Esophagus squamous epithelium (tissue), 5 donors: ENCODE measurements around the gene RNF215. TPM values are rescaled to one million over a fixed set of nuclear protein-coding genes. Genes with fewer than 3 reads are reported as not detected.

Experiments
- DNase-seq: peaks from one replicate; lab custom pipeline; 2025; lab: John Stamatoyannopoulos, UW
- H3K27ac ChIP-seq, 4 donors: fragments of 200-600 bp; sonication (generic); one replicate each; pipeline ENCODE4 v1.5.1; 2016 to 2019; ENCODE audit warnings: mild to moderate bottlenecking in 1 of 4
- H3K27me3 ChIP-seq, 4 donors: fragments of 200-600 bp; sonication (generic); 1 replicate in 3 of 4; 2 replicates in 1 of 4; pipeline versions ENCODE4 v1.5.1 to v1.6.0; 2017 to 2021; ENCODE audit warnings: antibody characterized with exemption in 1 of 4
- H3K36me3 ChIP-seq, 3 donors: fragments of 200-600 bp; sonication (generic); one replicate each; pipeline ENCODE4 v1.5.1; 2016 to 2019
- H3K4me1 ChIP-seq, 3 donors: fragments of 200-600 bp; sonication (generic); one replicate each; pipeline ENCODE4 v1.5.1; 2017 to 2019
- H3K4me3 ChIP-seq, 4 donors: fragments of 200-600 bp; sonication (generic); 1 replicate in 3 of 4; 2 replicates in 1 of 4; pipeline ENCODE4 v1.5.1; 2016 to 2019; ENCODE audit warnings: mild to moderate bottlenecking in 2 of 4, moderate library complexity in 1 of 4
- H3K9me3 ChIP-seq, 3 donors: fragments of 200-600 bp; sonication (generic); one replicate each; pipeline ENCODE4 v1.5.1; 2016 to 2019
- CTCF ChIP-seq, 6 experiments: fragments of 450-650 bp in 4 of 6; fragments of 200-600 bp in 2 of 6; sonication (generic) in 2 of 6; IDR thresholded peaks; one replicate each; pipeline ENCODE4 v1.5.1; 2016 to 2019; ENCODE audit warnings: antibody characterized with exemption in 6 of 6, mild to moderate bottlenecking in 4 of 6, moderate library complexity in 4 of 6
- POLR2A ChIP-seq, 4 donors: fragments of 450-650 bp; IDR thresholded peaks; one replicate each; pipeline ENCODE4 v1.6.1; 2017; ENCODE audit warnings: antibody characterized with exemption in 4 of 4, mild to moderate bottlenecking in 4 of 4, moderate library complexity in 3 of 4
- WGBS, 2 donors: methylation state at CpG; one replicate each; pipeline ENCODE4 v1.1.5; 2018; 5-methylcytosine and 5-hydroxymethylcytosine counted together
- intact Hi-C: fragments of 100-400 bp; cut with DNase I; formaldehyde crosslinking; loops from one replicate; pipeline ENCODE4 v1.15.0; 2022
- total RNA-seq, 4 donors: library from RNA; depleted of rRNA; stranded (reverse); fragments of >200 nt; gene quantifications; one replicate each; pipeline ENCODE4 v1.1.0, GENCODE V29; 2016
- donor health status: DM: yes; HTN: yes; CAD: no.

RNF215 gene
- total RNA-seq, 4 donors from 2014 or later: 2.3 to 8.4 (median 3.9) TPM

- 29 to 39% methylated on average over 17 of the region's 20 CpGs for WGBS, 2 donors
- Histone ChIP-seq H3K9me3 (no peaks in the 10 kb centered on the region), H3K36me3 (peaks cover 0 to 29% (median 0%) of the 10 kb centered on the region in 3 donors), H3K4me3 (peak overlapping the region; percentile 63 to 83 (median 70)), H3K27me3 (no peaks in the 10 kb centered on the region), H3K27ac (peak overlapping the region; percentile 97 to 99 (median 98)), H3K4me1 (peaks cover 48 to 73% (median 54%) of the 10 kb centered on the region in 3 donors)
- DNase-seq: no peak
- peak in 2 of 6 experiments; percentile 7 to 35 for TF ChIP-seq CTCF (IDR thresholded peaks at IDR 0.05)
- no peak for TF ChIP-seq POLR2A (IDR thresholded peaks at IDR 0.05)
- intact Hi-C loops: loop anchor here (5.0 kb wide), 1 partner anchor 32 kb away; no protein-coding TSS in a partner anchor
Observed at GRCh38 chr22:30424534-30425326, 37.5 kb upstream of the RNF215 start.

GRCh38 chr22:30423959-30424533 is 36.8 kb upstream of the RNF215 start:
- peak in 3 of 4 donors; percentile 41 to 83 (median 65) for TF ChIP-seq POLR2A (IDR thresholded peaks at IDR 0.05)
- peak in 1 of 6 experiments; percentile 32 for TF ChIP-seq CTCF (IDR thresholded peaks at IDR 0.05)

GRCh38 chr22:30423301-30423958 is 36.2 kb upstream of the RNF215 start:
- WGBS, 2 donors: 0% methylated on average over 5 to 7 of the region's 45 CpGs

More at GRCh38 chr22:30423959-30424533, 36.8 kb upstream of the RNF215 start:
- Histone ChIP-seq H3K4me3 (peak overlapping the region; percentile 41 to 83 (median 70)), H3K27ac (peak overlapping the region; percentile 97 to 99 (median 98)), H3K27me3 (no peaks in the 10 kb centered on the region), H3K9me3 (no peaks in the 10 kb centered on the region), H3K36me3 (peaks cover 0 to 29% (median 0%) of the 10 kb centered on the region in 3 donors), H3K4me1 (peaks cover 48 to 78% (median 54%) of the 10 kb centered on the region in 3 donors)
- intact Hi-C loops: no loop called here
- WGBS, 2 donors: 0 to 7% methylated on average over 11 to 18 of the region's 31 CpGs
- peak; percentile 94 for DNase-seq

GRCh38 chr22:30422481-30423300 is 35.5 kb upstream of the RNF215 start:
- peaks cover 0 to 31% (median 2%) of the 10 kb centered on the region in 3 donors for H3K36me3 ChIP-seq
- peak overlapping the region; percentile 97 to 99 (median 98) for H3K27ac ChIP-seq
- no peak for DNase-seq
- no peaks in the 10 kb centered on the region for H3K9me3 ChIP-seq
- peaks cover 48 to 83% (median 54%) of the 10 kb centered on the region in 3 donors for H3K4me1 ChIP-seq
- no peaks in the 10 kb centered on the region for H3K27me3 ChIP-seq
- H3K4me3 ChIP-seq: peak overlapping the region; percentile 41 to 83 (median 70)
- 41 to 44% methylated on average over 8 to 13 of the region's 18 CpGs for WGBS, 2 donors
- intact Hi-C loops: no loop called here
- peak in 2 of 4 donors; percentile 56 to 58 for TF ChIP-seq POLR2A (IDR thresholded peaks at IDR 0.05)
- TF ChIP-seq CTCF (IDR thresholded peaks at IDR 0.05): no peak

More at GRCh38 chr22:30423301-30423958, 36.2 kb upstream of the RNF215 start:
- intact Hi-C loops: no loop called here
- Histone ChIP-seq H3K27ac (peak overlapping the region; percentile 97 to 99 (median 98)), H3K9me3 (no peaks in the 10 kb centered on the region), H3K36me3 (peaks cover 0 to 31% (median 0%) of the 10 kb centered on the region in 3 donors), H3K4me1 (peaks cover 48 to 83% (median 54%) of the 10 kb centered on the region in 3 donors), H3K27me3 (no peaks in the 10 kb centered on the region), H3K4me3 (peak overlapping the region; percentile 41 to 83 (median 70))
- TF ChIP-seq POLR2A (IDR thresholded peaks at IDR 0.05) (peak in 2 of 4 donors; percentile 89 to 92), CTCF (IDR thresholded peaks at IDR 0.05) (peak in 2 of 6 experiments; percentile 19 to 26)
- DNase-seq: no peak
